HepG2 (cell line): ENCODE results near the gene C16orf87. TPM values are rescaled to one million over a fixed set of nuclear protein-coding genes. Genes with fewer than 3 reads are reported as not detected.

Source experiments
- ATAC-seq: fragments of 200-7000 bp; cut with Tn5 transposase; 3 replicates; pipeline ENCODE4 v1.9.1; 2020; ENCODE audit warnings: mild to moderate bottlenecking, moderate library complexity
- BruUV-seq: library from RNA; stranded (reverse); fragments of 400-500 nt; replicated peaks from 2 replicates; lab custom pipeline; 2021; lab: Mats Ljungman, UMichigan
- CTCF ChIA-PET: fragments of 300-600 bp; formaldehyde crosslinking; extraction: SDS; loops from one replicate; lab custom pipeline; 2021; ENCODE audit warnings: low total read pairs, inconsistent platforms, low intra/inter-chr PET ratio; lab: Yijun Ruan, JAX
- POLR2A ChIA-PET: fragments of 350-600 bp; sonication (Branson Sonifier 250); formaldehyde crosslinking; loops from one replicate; lab custom pipeline; 2020; ENCODE audit warnings: antibody characterized with exemption, inconsistent platforms; lab: Yijun Ruan, JAX
- DNase-seq: peaks from one replicate; pipeline ENCODE4 v3.0.0-alpha.2; 2015; ENCODE audit warnings: low spot score
- FAIRE-seq: peaks from 3 replicates; lab custom pipeline; 2011; peaks lifted over from hg19 to GRCh38; lab: Jason Lieb, UNC
- H2AFZ ChIP-seq: one replicate; pipeline ENCODE4 v1.6.1; 2011; ENCODE audit warnings: low read length, inconsistent platforms
- H3K27ac ChIP-seq: fragments of 300-600 bp; 3 replicates; pipeline ENCODE4 v1.8.0; 2011; ENCODE audit warnings: mixed run types, mild to moderate bottlenecking, mixed read lengths, low read length, inconsistent platforms; ENCODE audit not compliant: insufficient read depth; ENCODE audit errors: extremely low read length
- H3K27me3 ChIP-seq, 2 experiments: fragments of 200-600 bp in 1 of 2; 2 replicates in 1 of 2; 3 replicates in 1 of 2; pipeline versions ENCODE4 v1.6.0 to v1.8.0; 2011; ENCODE audit warnings: low read length in 2 of 2, mild to moderate bottlenecking in 2 of 2, moderate library complexity in 2 of 2, inconsistent platforms in 1 of 2; ENCODE audit not compliant: insufficient read depth in 2 of 2, control insufficient read depth in 1 of 2
- H3K36me3 ChIP-seq, 2 experiments: fragments of 200-600 bp in 1 of 2; replicated peaks in 1 of 2; 2 replicates in 1 of 2; 3 replicates in 1 of 2; pipeline versions ENCODE4 v1.5.1 to v1.8.0; 2011; ENCODE audit warnings: low read length in 2 of 2, inconsistent platforms in 1 of 2; ENCODE audit not compliant: insufficient read depth in 2 of 2, control insufficient read depth in 1 of 2
- H3K4me1 ChIP-seq: 2 replicates; pipeline ENCODE4 v1.5.1; 2012; ENCODE audit warnings: low read length, inconsistent platforms; ENCODE audit not compliant: insufficient read depth
- H3K4me2 ChIP-seq: 2 replicates; pipeline ENCODE4 v1.6.0; 2011; ENCODE audit warnings: low read depth, low read length, inconsistent platforms
- H3K4me3 ChIP-seq, 3 experiments: fragments of 200-600 bp in 1 of 3; sonication (generic), shearing (Covaris generic) in 1 of 3; replicated peaks in 1 of 3; 2 replicates each; pipeline ENCODE4 v1.5.1; 2011 to 2016; ENCODE audit warnings: low read length in 3 of 3, inconsistent platforms in 2 of 3, low read depth in 2 of 3, mild to moderate bottlenecking in 2 of 3, control low read depth in 1 of 3, mixed read lengths in 1 of 3; ENCODE audit not compliant: insufficient read depth in 1 of 3
- H3K79me2 ChIP-seq: one replicate; pipeline ENCODE4 v1.6.1; 2011; ENCODE audit warnings: low read length, inconsistent platforms; ENCODE audit not compliant: insufficient read depth
- H3K9ac ChIP-seq: 2 replicates; pipeline ENCODE4 v1.6.0; 2011; ENCODE audit warnings: mild to moderate bottlenecking, low read depth, low read length, inconsistent platforms; ENCODE audit not compliant: insufficient read depth
- H3K9me3 ChIP-seq: 2 replicates; pipeline ENCODE4 v1.5.1; 2012; ENCODE audit warnings: mild to moderate bottlenecking, low read length
- H4K20me1 ChIP-seq: 2 replicates; pipeline ENCODE4 v1.6.0; 2011; ENCODE audit warnings: inconsistent platforms, mild to moderate bottlenecking, low read length, moderate library complexity; ENCODE audit not compliant: insufficient read depth
- CEBPG ChIP-seq: IDR thresholded peaks from 2 replicates; pipeline ENCODE4 v1.6.1; 2016
- HOXA9 ChIP-seq: sonication (generic); formaldehyde crosslinking; IDR thresholded peaks from 2 replicates; pipeline ENCODE4 v1.8.1; 2022; ENCODE audit warnings: missing genetic modification reagents, mild to moderate bottlenecking, moderate library complexity, borderline replicate concordance
- KDM5A ChIP-seq: fragments of 200-600 bp; sonication (generic); IDR thresholded peaks from 2 replicates; pipeline ENCODE4 v1.7.0; 2018; ENCODE audit warnings: antibody characterized with exemption, mild to moderate bottlenecking, low read length, borderline replicate concordance
- MAFG ChIP-seq: sonication (generic); formaldehyde crosslinking; IDR thresholded peaks from 2 replicates; pipeline ENCODE4 v1.5.1; 2020; ENCODE audit warnings: mild to moderate bottlenecking, missing genetic modification reagents
- MBD4 ChIP-seq: IDR thresholded peaks from 2 replicates; pipeline ENCODE4 v1.6.1; 2012; ENCODE audit warnings: low read length, inconsistent platforms, borderline replicate concordance
- NCOA1 ChIP-seq: sonication (generic); formaldehyde crosslinking; IDR thresholded peaks from 2 replicates; pipeline ENCODE4 v1.9.0; 2021; ENCODE audit warnings: missing genetic modification reagents
- NFYC ChIP-seq: IDR thresholded peaks from 2 replicates; pipeline ENCODE4 v1.6.1; 2016; ENCODE audit warnings: missing genetic modification reagents, missing compliant biosample characterization
- PTBP1 ChIP-seq: fragments of 200-400 bp; formaldehyde crosslinking; IDR thresholded peaks from 2 replicates; pipeline ENCODE4 v1.6.1; 2018; ENCODE audit warnings: low read length, low read depth; ENCODE audit not compliant: poor library complexity, severe bottlenecking
- RXRA ChIP-seq: sonication (generic); formaldehyde crosslinking; IDR thresholded peaks from 2 replicates; pipeline ENCODE4 v1.5.1; 2020; ENCODE audit warnings: missing genetic modification reagents
- SIX4 ChIP-seq: sonication (generic); formaldehyde crosslinking; IDR thresholded peaks from 2 replicates; pipeline ENCODE4 v1.4.0; 2020; ENCODE audit warnings: missing genetic modification reagents
- STAT5B ChIP-seq: sonication (generic); formaldehyde crosslinking; IDR thresholded peaks from 2 replicates; pipeline ENCODE4 v1.4.0; 2020; ENCODE audit warnings: missing genetic modification reagents
- ZFP41 ChIP-seq: sonication (generic); formaldehyde crosslinking; IDR thresholded peaks from 2 replicates; pipeline ENCODE4 v1.4.0; 2020; ENCODE audit warnings: mild to moderate bottlenecking, missing genetic modification reagents, borderline replicate concordance
- ZFP62 ChIP-seq: sonication (generic); formaldehyde crosslinking; IDR thresholded peaks from 2 replicates; pipeline ENCODE4 v1.4.0; 2020; ENCODE audit warnings: missing genetic modification reagents
- ZNF567 ChIP-seq: sonication (generic); formaldehyde crosslinking; IDR thresholded peaks from 2 replicates; pipeline ENCODE4 v1.8.1; 2023; ENCODE audit warnings: mild to moderate bottlenecking, missing genetic modification reagents, borderline replicate concordance
- ZNF792 ChIP-seq: IDR thresholded peaks from 2 replicates; pipeline ENCODE4 v1.6.1; 2016
- ZSCAN29 ChIP-seq: sonication (generic); formaldehyde crosslinking; conservative IDR thresholded peaks from 2 replicates; pipeline ENCODE4 v1.4.0; 2020; ENCODE audit warnings: mild to moderate bottlenecking, missing genetic modification reagents
- WGBS: methylation state at CpG from one replicate; pipeline ENCODE4 v1.1.6; 2017; ENCODE audit warnings: low lambda C conversion rate; 5-methylcytosine and 5-hydroxymethylcytosine counted together
- in situ Hi-C: cut with HindIII; loops from 2 replicates; pipeline ENCODE4 v1.10.0; 2017; ENCODE audit warnings: low pct_unique_long_range_greater_than_20kb; ENCODE audit not compliant: extremely low pct_ligation_motif_present
- intact Hi-C: fragments of 100-400 bp; cut with micrococcal nuclease; formaldehyde crosslinking; loops from one replicate; pipeline ENCODE4 v1.10.0; 2022; ENCODE audit not compliant: unreplicated experiment
- polyA plus RNA-seq, 8 experiments: library from polyadenylated mRNA; depleted of rRNA in 3 of 8; stranded (reverse) in 7 of 8; unstranded in 1 of 8; fragments of >200 nt; fragmentation: Illumina TruSeq in 4 of 8; extraction: Trizol in 4 of 8; gene quantifications; 2 replicates each; pipeline versions ENCODE4 v1.2.1 to v1.2.3, GENCODE V29; 2011 to 2016; ENCODE audit warnings: low read depth in 4 of 8, missing spikeins in 1 of 8, mixed read lengths in 1 of 8; ENCODE audit not compliant: insufficient read depth in 1 of 8
- total RNA-seq, 5 experiments: library from RNA; depleted of rRNA; stranded (reverse); fragments of >200 nt; fragmentation: Illumina TruSeq; extraction: Trizol; gene quantifications; 2 replicates each; pipeline ENCODE4 v1.2.3, GENCODE V29; 2016; ENCODE audit warnings: low read depth in 1 of 5
- TF ChIP-seq, protein P1 (sequence below): sonication (generic); formaldehyde crosslinking; IDR thresholded peaks from 2 replicates; pipeline ENCODE4 v1.4.0; 2020; ENCODE audit warnings: missing genetic modification reagents
- TF ChIP-seq, protein P2 (sequence below): sonication (generic); formaldehyde crosslinking; IDR thresholded peaks from 2 replicates; pipeline ENCODE4 v1.8.0; 2022; ENCODE audit warnings: missing genetic modification reagents, mild to moderate bottlenecking, inconsistent platforms, borderline replicate concordance
- TF ChIP-seq, protein P3 (sequence below): sonication (generic); formaldehyde crosslinking; IDR thresholded peaks from 2 replicates; pipeline ENCODE4 v1.4.0; 2020; ENCODE audit warnings: missing genetic modification reagents, borderline replicate concordance

C16orf87 gene
- total and polyA plus RNA-seq, 2 of the 13 experiments (the other 11 are each of a cell fraction or from before 2014, with no cell fraction given) = 8.6 to 19.5 TPM

DNA sequence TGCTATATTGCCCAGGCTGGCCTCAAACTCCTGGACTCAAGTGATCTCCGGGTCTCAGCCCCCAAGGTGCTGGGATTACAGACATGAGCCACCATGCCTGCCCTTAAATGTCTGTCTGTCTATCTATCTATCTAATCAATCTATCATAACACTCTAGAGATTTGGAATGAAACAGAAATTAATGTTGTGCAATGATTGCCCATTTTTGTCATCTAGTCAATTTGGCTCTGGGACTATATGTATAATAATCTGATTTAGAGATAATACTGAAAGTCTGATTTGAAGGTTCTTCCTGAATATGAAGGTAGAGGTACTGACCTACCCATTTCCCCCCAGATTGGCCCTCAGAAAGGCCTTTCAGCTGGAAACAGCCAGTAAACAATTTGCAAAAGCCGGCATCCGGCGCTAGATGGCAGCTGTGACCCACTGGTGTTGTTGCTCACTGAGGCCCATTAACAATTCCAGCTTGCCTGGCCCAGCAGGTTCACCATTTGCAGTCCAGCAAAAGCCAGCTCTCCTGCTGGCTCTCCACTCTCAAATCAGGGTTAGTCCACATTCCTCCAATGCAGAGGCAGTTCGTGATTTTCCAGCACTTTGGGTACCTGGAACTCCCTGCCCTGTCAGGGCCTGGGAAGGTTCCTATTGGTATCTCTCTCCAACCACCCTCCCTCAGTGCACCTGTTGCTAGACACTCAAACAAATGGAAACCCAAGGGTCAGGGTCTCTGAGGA, 22.9 kb upstream of the C16orf87 start:
- intact Hi-C loops = loop anchor here (1.0 to 2.0 kb wide), 4 partner anchors 33 to 75 kb away; no protein-coding TSS in a partner anchor
- in situ Hi-C loops = no loop called here
- peak; percentile 86 for ATAC-seq
- BruUV-seq = no TSS peak
- peak; percentile 81 for DNase-seq
- Histone ChIP-seq H3K9me3 (no peaks in the 10 kb centered on the region), H3K4me2 (peak overlapping the region; percentile 34), H4K20me1 (no peaks in the 10 kb centered on the region), H3K4me3 (no peak overlapping the region), H3K79me2 (no peaks in the 10 kb centered on the region), H3K36me3 (no peaks in the 10 kb centered on the region), H3K9ac (no peak overlapping the region), H3K27ac (no peak overlapping the region), H3K27me3 (no peaks in the 10 kb centered on the region), H3K4me1 (peaks cover 75% of the 10 kb centered on the region), H2AFZ (no peak overlapping the region)
- ChIA-PET POLR2A (interaction anchor here (0.9 to 2.2 kb wide), 18 partner anchors 10 to 1311 kb away, joined by 3 to 21 read pairs (median 4); partner anchors contain the start of gene GPT2), CTCF (interaction anchor here (0.8 to 2.4 kb wide), 8 partner anchors 30 to 76 kb away, joined by 3 to 91 read pairs (median 4); partner anchors contain the start of gene GPT2)
- WGBS = 0% methylated on average over 5 of the region's 5 CpGs
- peak; percentile 81 for FAIRE-seq
- no peak for TF ChIP-seq PTBP1
- no peak; the same call in 1 of the 2 replicates for TF ChIP-seq ZNF567 (CRISPR knock-in tag)
- TF ChIP-seq NCOA1 (CRISPR knock-in tag) = no peak
- no peak for TF ChIP-seq ZFP41
- TF ChIP-seq, protein P1, sequence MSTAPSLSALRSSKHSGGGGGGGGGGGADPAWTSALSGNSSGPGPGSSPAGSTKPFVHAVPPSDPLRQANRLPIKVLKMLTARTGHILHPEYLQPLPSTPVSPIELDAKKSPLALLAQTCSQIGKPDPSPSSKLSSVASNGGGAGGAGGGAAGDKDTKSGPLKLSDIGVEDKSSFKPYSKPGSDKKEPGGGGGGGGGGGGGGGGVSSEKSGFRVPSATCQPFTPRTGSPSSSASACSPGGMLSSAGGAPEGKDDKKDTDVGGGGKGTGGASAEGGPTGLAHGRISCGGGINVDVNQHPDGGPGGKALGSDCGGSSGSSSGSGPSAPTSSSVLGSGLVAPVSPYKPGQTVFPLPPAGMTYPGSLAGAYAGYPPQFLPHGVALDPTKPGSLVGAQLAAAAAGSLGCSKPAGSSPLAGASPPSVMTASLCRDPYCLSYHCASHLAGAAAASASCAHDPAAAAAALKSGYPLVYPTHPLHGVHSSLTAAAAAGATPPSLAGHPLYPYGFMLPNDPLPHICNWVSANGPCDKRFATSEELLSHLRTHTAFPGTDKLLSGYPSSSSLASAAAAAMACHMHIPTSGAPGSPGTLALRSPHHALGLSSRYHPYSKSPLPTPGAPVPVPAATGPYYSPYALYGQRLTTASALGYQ = no peak
- no peak for TF ChIP-seq KDM5A
- TF ChIP-seq RXRA (CRISPR knock-in tag) = peak; percentile 58
- 0 out of 2 replicates have a peak, but pooled peaks have one; percentile 27 for TF ChIP-seq NFYC (CRISPR knock-in tag)
- TF ChIP-seq ZFP62 (CRISPR knock-in tag) = no peak
- no peak for TF ChIP-seq ZNF792 (CRISPR knock-in tag)
- TF ChIP-seq STAT5B (CRISPR knock-in tag) = no peak
- 0 out of 2 replicates have a peak, but pooled peaks have one; percentile 37 for TF ChIP-seq CEBPG (CRISPR knock-in tag)
- TF ChIP-seq MAFG (CRISPR knock-in tag) = no peak
- TF ChIP-seq, protein P2, sequence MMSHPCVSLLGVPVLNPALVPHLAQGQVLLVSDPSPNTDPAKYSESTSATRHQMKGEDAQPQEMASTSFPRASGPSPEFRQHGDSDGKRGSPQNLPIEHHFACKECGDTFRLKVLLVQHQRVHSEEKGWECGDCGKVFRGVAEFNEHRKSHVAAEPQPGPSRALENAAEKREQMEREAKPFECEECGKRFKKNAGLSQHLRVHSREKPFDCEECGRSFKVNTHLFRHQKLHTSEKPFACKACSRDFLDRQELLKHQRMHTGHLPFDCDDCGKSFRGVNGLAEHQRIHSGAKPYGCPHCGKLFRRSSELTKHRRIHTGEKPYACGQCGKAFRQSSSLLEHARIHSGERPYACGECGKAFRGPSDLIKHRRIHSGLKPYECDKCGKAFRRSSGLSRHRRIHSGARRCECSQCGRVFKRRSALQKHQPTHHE (CRISPR knock-in tag) = no peak
- TF ChIP-seq, protein P3, sequence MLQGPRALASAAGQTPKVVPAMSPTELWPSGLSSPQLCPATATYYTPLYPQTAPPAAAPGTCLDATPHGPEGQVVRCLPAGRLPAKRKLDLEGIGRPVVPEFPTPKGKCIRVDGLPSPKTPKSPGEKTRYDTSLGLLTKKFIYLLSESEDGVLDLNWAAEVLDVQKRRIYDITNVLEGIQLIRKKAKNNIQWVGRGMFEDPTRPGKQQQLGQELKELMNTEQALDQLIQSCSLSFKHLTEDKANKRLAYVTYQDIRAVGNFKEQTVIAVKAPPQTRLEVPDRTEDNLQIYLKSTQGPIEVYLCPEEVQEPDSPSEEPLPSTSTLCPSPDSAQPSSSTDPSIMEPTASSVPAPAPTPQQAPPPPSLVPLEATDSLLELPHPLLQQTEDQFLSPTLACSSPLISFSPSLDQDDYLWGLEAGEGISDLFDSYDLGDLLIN (CRISPR knock-in tag) = no peak
- peak; percentile 87 for TF ChIP-seq ZSCAN29 (CRISPR knock-in tag)
- TF ChIP-seq HOXA9 (CRISPR knock-in tag) = no peak
- TF ChIP-seq SIX4 (CRISPR knock-in tag) = no peak
- TF ChIP-seq MBD4 = no peak
